UCSD-AML1 (cell line): ENCODE results near the gene NOLC1.

ENCODE experiments used
- DNase-seq: peaks from one replicate; lab custom pipeline; 2025; ENCODE audit not compliant: unreplicated experiment; lab: John Stamatoyannopoulos, UW

Gene NOLC1

GRCh38 chr10:102121739-102122372 lies 30.3 kb upstream of the NOLC1 start:
- no peak for DNase-seq

- no peak for DNase-seq
Measured at GRCh38 chr10:102122450-102122849, 29.7 kb upstream of the NOLC1 start.

- no peak for DNase-seq
Measured at GRCh38 chr10:102123223-102123622, 29.0 kb upstream of the NOLC1 start.

GRCh38 chr10:102131286-102132170 lies 20.7 kb upstream of the NOLC1 start:
- DNase-seq, result no peak

GRCh38 chr10:102132193-102132562 lies 20.0 kb upstream of the NOLC1 start:
- no peak for DNase-seq

- DNase-seq, result peak; percentile 96
Measured at GRCh38 chr10:102132563-102133372, 19.4 kb upstream of the NOLC1 start, which contains the start of gene PPRC1. PPRC1 (plus strand) TSS chr10:102133040; CDS start chr10:102133069, 29 bp downstream.

- peak; percentile 72 for DNase-seq
Measured at GRCh38 chr10:102133373-102134195, 18.6 kb upstream of the NOLC1 start.

- no peak for DNase-seq
Measured at GRCh38 chr10:102134416-102134815, 17.8 kb upstream of the NOLC1 start.

GRCh38 chr10:102135956-102136526 lies 16.1 kb upstream of the NOLC1 start:
- DNase-seq, result no peak

- no peak for DNase-seq
Measured at GRCh38 chr10:102139281-102140110, 12.7 kb upstream of the NOLC1 start.

GRCh38 chr10:102140218-102140617 lies 12.0 kb upstream of the NOLC1 start:
- no peak for DNase-seq

- no peak for DNase-seq
Measured at GRCh38 chr10:102140913-102141540, 11.2 kb upstream of the NOLC1 start.

- no peak for DNase-seq
Measured at GRCh38 chr10:102141583-102142107, 10.5 kb upstream of the NOLC1 start.

- DNase-seq, result no peak
Measured at GRCh38 chr10:102146971-102147428, 5.2 kb upstream of the NOLC1 start.

- DNase-seq, result no peak
Measured at GRCh38 chr10:102147561-102147960, 4.6 kb upstream of the NOLC1 start.

GRCh38 chr10:102148275-102148674 lies 3.9 kb upstream of the NOLC1 start:
- DNase-seq, result no peak

- no peak for DNase-seq
Measured at GRCh38 chr10:102150970-102151773, 1.0 kb upstream of the NOLC1 start.

GRCh38 chr10:102152545-102152890 lies 329 bp downstream of the NOLC1 start:
- DNase-seq, result no peak
